Measurements from ENCODE around the gene FMOD.

Gene FMOD

GRCh38 chr1:203326830-203327683 lies 23.9 kb downstream of the FMOD start:
- 5% methylated on average over 49 of the region's 49 CpGs for WGBS, 2 experiments
- Histone ChIP-seq H3K36me3 (ENCODE audit: control insufficient read depth, insufficient read depth, low read length) (no peaks in the 10 kb centered on the region), H3K27me3 (ENCODE audit: control insufficient read depth, insufficient read depth, low read length, poor library complexity, severe bottlenecking) (no peaks in the 10 kb centered on the region), H3K27ac (ENCODE audit: insufficient read depth, low read depth, low read length, poor library complexity, severe bottlenecking) (peak overlapping the region; percentile 92), H3K4me1 (ENCODE audit: control insufficient read depth, insufficient read depth, low read length) (peaks cover 59% of the 10 kb centered on the region), H3K4me3 (ENCODE audit: insufficient read depth, low read depth, low read length) (peak overlapping the region; percentile 39), H3K9me3 (ENCODE audit: control insufficient read depth, low read length) (no peaks in the 10 kb centered on the region)

GRCh38 chr1:203325418-203326091 lies 25.4 kb downstream of the FMOD start:
- H3K27ac ChIP-seq (ENCODE audit: insufficient read depth, low read depth, low read length, poor library complexity, severe bottlenecking), result peak overlapping the region; percentile 94
- no peak overlapping the region for H3K4me3 ChIP-seq (ENCODE audit: insufficient read depth, low read depth, low read length)
- 34 to 39% methylated on average over 13 of the region's 13 CpGs for WGBS, 2 experiments
- no peaks in the 10 kb centered on the region for H3K9me3 ChIP-seq (ENCODE audit: control insufficient read depth, low read length)
- H3K4me1 ChIP-seq (ENCODE audit: control insufficient read depth, insufficient read depth, low read length), result peaks cover 70% of the 10 kb centered on the region
- no peaks in the 10 kb centered on the region for H3K36me3 ChIP-seq (ENCODE audit: control insufficient read depth, insufficient read depth, low read length)
- no peaks in the 10 kb centered on the region for H3K27me3 ChIP-seq (ENCODE audit: control insufficient read depth, insufficient read depth, low read length, poor library complexity, severe bottlenecking)

- H3K27ac ChIP-seq (ENCODE audit: insufficient read depth, low read depth, low read length, poor library complexity, severe bottlenecking), result peak overlapping the region; percentile 94
- no peak overlapping the region for H3K4me3 ChIP-seq (ENCODE audit: insufficient read depth, low read depth, low read length)
- no peaks in the 10 kb centered on the region for H3K36me3 ChIP-seq (ENCODE audit: control insufficient read depth, insufficient read depth, low read length)
- WGBS, 2 experiments, result 4 to 12% methylated on average over 5 of the region's 5 CpGs
- H3K27me3 ChIP-seq (ENCODE audit: control insufficient read depth, insufficient read depth, low read length, poor library complexity, severe bottlenecking), result no peaks in the 10 kb centered on the region
- peaks cover 70% of the 10 kb centered on the region for H3K4me1 ChIP-seq (ENCODE audit: control insufficient read depth, insufficient read depth, low read length)
- no peaks in the 10 kb centered on the region for H3K9me3 ChIP-seq (ENCODE audit: control insufficient read depth, low read length)
These were observed 25.9 kb downstream of the FMOD start for GRCh38 chr1:203325026-203325417.

GRCh38 chr1:203324105-203325025 lies 26.6 kb downstream of the FMOD start:
- H3K9me3 ChIP-seq (ENCODE audit: control insufficient read depth, low read length), result no peaks in the 10 kb centered on the region
- H3K27me3 ChIP-seq (ENCODE audit: control insufficient read depth, insufficient read depth, low read length, poor library complexity, severe bottlenecking), result no peaks in the 10 kb centered on the region
- WGBS, 2 experiments, result 59 to 66% methylated on average over 14 to 15 of the region's 15 CpGs
- no peaks in the 10 kb centered on the region for H3K36me3 ChIP-seq (ENCODE audit: control insufficient read depth, insufficient read depth, low read length)
- no peak overlapping the region for H3K4me3 ChIP-seq (ENCODE audit: insufficient read depth, low read depth, low read length)
- H3K27ac ChIP-seq (ENCODE audit: insufficient read depth, low read depth, low read length, poor library complexity, severe bottlenecking), result peak overlapping the region; percentile 94
- H3K4me1 ChIP-seq (ENCODE audit: control insufficient read depth, insufficient read depth, low read length), result peaks cover 70% of the 10 kb centered on the region

- H3K27ac ChIP-seq (ENCODE audit: insufficient read depth, low read depth, low read length, poor library complexity, severe bottlenecking), result no peak overlapping the region
These were observed 27.3 kb downstream of the FMOD start for GRCh38 chr1:203323587-203323986.

GRCh38 chr1:203322500-203323179 lies 28.3 kb downstream of the FMOD start:
- Histone ChIP-seq H3K27me3 (ENCODE audit: control insufficient read depth, insufficient read depth, low read length, poor library complexity, severe bottlenecking) (peaks cover 1% of the 10 kb centered on the region), H3K27ac (ENCODE audit: insufficient read depth, low read depth, low read length, poor library complexity, severe bottlenecking) (no peak overlapping the region), H3K36me3 (ENCODE audit: control insufficient read depth, insufficient read depth, low read length) (no peaks in the 10 kb centered on the region), H3K9me3 (ENCODE audit: control insufficient read depth, low read length) (no peaks in the 10 kb centered on the region), H3K4me1 (ENCODE audit: control insufficient read depth, insufficient read depth, low read length) (peaks cover 60% of the 10 kb centered on the region), H3K4me3 (ENCODE audit: insufficient read depth, low read depth, low read length) (no peak overlapping the region)

More at GRCh38 chr1:203323587-203323986, 27.3 kb downstream of the FMOD start:
- WGBS, 2 experiments, result 86 to 90% methylated on average over 2 to 3 of the region's 3 CpGs
- Histone ChIP-seq H3K27me3 (ENCODE audit: control insufficient read depth, insufficient read depth, low read length, poor library complexity, severe bottlenecking) (no peaks in the 10 kb centered on the region), H3K4me1 (ENCODE audit: control insufficient read depth, insufficient read depth, low read length) (peaks cover 64% of the 10 kb centered on the region), H3K4me3 (ENCODE audit: insufficient read depth, low read depth, low read length) (no peak overlapping the region), H3K36me3 (ENCODE audit: control insufficient read depth, insufficient read depth, low read length) (no peaks in the 10 kb centered on the region), H3K9me3 (ENCODE audit: control insufficient read depth, low read length) (no peaks in the 10 kb centered on the region)

GRCh38 chr1:203321273-203322052 lies 29.5 kb downstream of the FMOD start:
- peaks cover 9% of the 10 kb centered on the region for H3K27me3 ChIP-seq (ENCODE audit: control insufficient read depth, insufficient read depth, low read length, poor library complexity, severe bottlenecking)
- no peaks in the 10 kb centered on the region for H3K36me3 ChIP-seq (ENCODE audit: control insufficient read depth, insufficient read depth, low read length)
- WGBS, 2 experiments, result 85 to 86% methylated on average over 6 of the region's 6 CpGs
- H3K27ac ChIP-seq (ENCODE audit: insufficient read depth, low read depth, low read length, poor library complexity, severe bottlenecking), result no peak overlapping the region
- no peak overlapping the region for H3K4me3 ChIP-seq (ENCODE audit: insufficient read depth, low read depth, low read length)
- no peaks in the 10 kb centered on the region for H3K9me3 ChIP-seq (ENCODE audit: control insufficient read depth, low read length)
- peaks cover 55% of the 10 kb centered on the region for H3K4me1 ChIP-seq (ENCODE audit: control insufficient read depth, insufficient read depth, low read length)

- Histone ChIP-seq H3K9me3 (ENCODE audit: control insufficient read depth, low read length) (no peaks in the 10 kb centered on the region), H3K4me1 (ENCODE audit: control insufficient read depth, insufficient read depth, low read length) (peaks cover 47% of the 10 kb centered on the region), H3K27me3 (ENCODE audit: control insufficient read depth, insufficient read depth, low read length, poor library complexity, severe bottlenecking) (peaks cover 9% of the 10 kb centered on the region), H3K4me3 (ENCODE audit: insufficient read depth, low read depth, low read length) (no peak overlapping the region), H3K36me3 (ENCODE audit: control insufficient read depth, insufficient read depth, low read length) (no peaks in the 10 kb centered on the region), H3K27ac (ENCODE audit: insufficient read depth, low read depth, low read length, poor library complexity, severe bottlenecking) (no peak overlapping the region)
- WGBS, 2 experiments, result 57 to 66% methylated on average over 5 to 6 of the region's 6 CpGs
These were observed 30.2 kb downstream of the FMOD start for GRCh38 chr1:203320591-203321272.

GRCh38 chr1:203318229-203318517 lies 32.7 kb downstream of the FMOD start:
- Histone ChIP-seq H3K36me3 (ENCODE audit: control insufficient read depth, insufficient read depth, low read length) (no peaks in the 10 kb centered on the region), H3K27me3 (ENCODE audit: control insufficient read depth, insufficient read depth, low read length, poor library complexity, severe bottlenecking) (peaks cover 9% of the 10 kb centered on the region), H3K4me3 (ENCODE audit: insufficient read depth, low read depth, low read length) (no peak overlapping the region), H3K9me3 (ENCODE audit: control insufficient read depth, low read length) (no peaks in the 10 kb centered on the region), H3K27ac (ENCODE audit: insufficient read depth, low read depth, low read length, poor library complexity, severe bottlenecking) (no peak overlapping the region), H3K4me1 (ENCODE audit: control insufficient read depth, insufficient read depth, low read length) (peaks cover 22% of the 10 kb centered on the region)
- WGBS, 2 experiments, result 92% methylated on average over 1 of the region's 1 CpG

Data from ectodermal cell (in vitro differentiated cells).